ENCODE measurements around the gene IRF2BP1.

DNA sequence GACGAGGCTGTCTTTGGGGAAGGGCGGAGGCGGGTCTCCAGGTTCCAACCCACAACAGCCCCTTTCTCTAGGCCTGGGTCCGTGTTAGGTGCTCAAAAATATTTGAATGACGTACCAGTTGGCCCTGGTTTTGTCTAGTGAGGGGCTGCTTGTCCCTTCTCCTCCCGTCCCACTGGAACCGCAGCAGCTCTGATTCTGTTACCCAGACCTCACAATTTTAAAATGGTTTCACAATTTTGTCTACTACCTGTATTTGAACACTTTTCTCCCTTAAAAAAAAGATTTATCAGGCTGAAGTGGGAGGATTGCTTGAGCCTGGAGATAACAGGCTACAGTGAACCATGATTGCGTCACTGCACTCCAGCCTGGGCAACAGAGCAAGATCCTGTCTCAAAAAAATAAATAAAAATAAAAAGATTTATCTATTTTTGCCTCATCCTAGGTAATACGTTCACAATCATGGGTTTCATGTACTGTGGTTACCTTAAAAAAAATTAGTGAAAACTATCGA lies 1.3 kb upstream of the IRF2BP1 start:
- TF ChIP-seq CTCF (IDR thresholded peaks at IDR 0.05) (no peak), POLR2A (IDR thresholded peaks at IDR 0.05) (no peak)

Measured in thyroid gland (tissue), 4 donors.